Measurements from ENCODE around the gene DOCK7.

Gene DOCK7

DNA sequence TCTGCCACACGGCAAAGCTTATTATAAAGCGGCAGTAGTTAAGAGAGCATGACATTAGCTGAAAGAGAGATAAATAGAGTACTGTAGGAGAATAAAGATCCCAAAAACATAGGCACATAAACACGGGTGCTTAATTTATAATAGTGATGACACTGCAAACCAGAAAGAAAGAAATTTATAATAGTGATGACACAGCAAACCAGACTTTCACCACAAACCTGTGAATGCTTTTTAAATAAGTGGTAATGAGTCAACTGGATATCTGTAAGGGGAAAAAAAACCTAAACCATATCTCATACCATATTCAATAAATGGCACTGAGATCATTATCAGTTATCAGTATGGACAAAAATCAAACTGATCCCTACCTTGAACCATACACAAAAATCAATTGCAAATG, 225.8 kb downstream of the DOCK7 start:
- no peak overlapping the region for H3K4me3 ChIP-seq (ENCODE audit: low read depth, low read length)
- TF ChIP-seq, protein P1, sequence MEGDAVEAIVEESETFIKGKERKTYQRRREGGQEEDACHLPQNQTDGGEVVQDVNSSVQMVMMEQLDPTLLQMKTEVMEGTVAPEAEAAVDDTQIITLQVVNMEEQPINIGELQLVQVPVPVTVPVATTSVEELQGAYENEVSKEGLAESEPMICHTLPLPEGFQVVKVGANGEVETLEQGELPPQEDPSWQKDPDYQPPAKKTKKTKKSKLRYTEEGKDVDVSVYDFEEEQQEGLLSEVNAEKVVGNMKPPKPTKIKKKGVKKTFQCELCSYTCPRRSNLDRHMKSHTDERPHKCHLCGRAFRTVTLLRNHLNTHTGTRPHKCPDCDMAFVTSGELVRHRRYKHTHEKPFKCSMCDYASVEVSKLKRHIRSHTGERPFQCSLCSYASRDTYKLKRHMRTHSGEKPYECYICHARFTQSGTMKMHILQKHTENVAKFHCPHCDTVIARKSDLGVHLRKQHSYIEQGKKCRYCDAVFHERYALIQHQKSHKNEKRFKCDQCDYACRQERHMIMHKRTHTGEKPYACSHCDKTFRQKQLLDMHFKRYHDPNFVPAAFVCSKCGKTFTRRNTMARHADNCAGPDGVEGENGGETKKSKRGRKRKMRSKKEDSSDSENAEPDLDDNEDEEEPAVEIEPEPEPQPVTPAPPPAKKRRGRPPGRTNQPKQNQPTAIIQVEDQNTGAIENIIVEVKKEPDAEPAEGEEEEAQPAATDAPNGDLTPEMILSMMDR (IDR thresholded peaks at IDR 0.05; ENCODE audit: low read depth, low read length), result no peak

DNA sequence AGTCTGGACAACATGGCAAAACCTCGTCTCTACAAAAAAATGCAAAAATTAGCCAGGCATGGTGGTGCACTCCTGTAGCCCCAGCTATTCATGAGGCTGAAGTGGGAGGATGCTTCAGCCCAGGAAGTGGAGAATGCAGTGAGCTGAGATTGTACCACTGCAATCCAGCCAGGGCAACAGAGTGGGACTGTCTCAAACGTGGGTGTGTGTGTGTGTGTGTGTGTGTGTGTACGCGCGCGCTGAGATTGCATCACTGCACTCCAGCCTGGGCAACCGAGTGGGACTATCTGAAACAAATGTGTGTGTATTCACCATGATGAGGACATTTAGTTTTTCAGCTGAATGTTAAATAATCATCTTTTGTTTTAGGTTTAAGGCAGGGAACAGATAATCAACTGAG, 230.2 kb downstream of the DOCK7 start:
- TF ChIP-seq, protein P1 (IDR thresholded peaks at IDR 0.05; ENCODE audit: low read depth, low read length), result no peak
- Histone ChIP-seq H3K9me3 (no peaks in the 10 kb centered on the region), H3K4me1 (no peaks in the 10 kb centered on the region), H3K36me3 (peaks cover 2% of the 10 kb centered on the region; the same call in 1 of the 2 replicates), H3K27me3 (no peaks in the 10 kb centered on the region), H3K4me3 (ENCODE audit: low read depth, low read length) (no peak overlapping the region)
- no peak for DNase-seq

More for the DNA sequence above, 225.8 kb downstream of the DOCK7 start:
- H3K36me3 ChIP-seq, result no peaks in the 10 kb centered on the region
- DNase-seq, result no peak
- H3K9me3 ChIP-seq, result no peaks in the 10 kb centered on the region
- H3K4me1 ChIP-seq, result no peaks in the 10 kb centered on the region
- H3K27me3 ChIP-seq, result no peaks in the 10 kb centered on the region

DNA sequence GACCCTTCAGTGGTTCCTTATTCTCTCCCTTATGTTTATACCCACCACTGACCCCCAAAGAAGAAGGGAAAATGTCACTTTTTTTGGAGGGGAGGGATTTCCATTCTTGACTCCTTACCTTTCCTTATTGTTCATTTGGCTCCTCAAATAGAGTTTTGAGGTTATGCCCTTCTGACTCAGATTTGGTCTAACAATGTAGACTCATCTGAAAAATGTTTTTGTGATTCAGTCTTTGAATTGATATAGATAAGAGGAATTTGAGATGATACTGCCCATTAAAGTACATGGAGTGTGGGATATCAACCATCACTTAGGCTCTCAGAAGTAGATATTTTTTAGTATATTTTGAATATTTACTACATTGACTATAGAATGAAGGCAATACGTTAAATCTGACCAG, 235.2 kb downstream of the DOCK7 start:
- Histone ChIP-seq H3K4me1 (no peaks in the 10 kb centered on the region), H3K27me3 (no peaks in the 10 kb centered on the region), H3K36me3 (peaks cover 14% of the 10 kb centered on the region), H3K4me3 (ENCODE audit: low read depth, low read length) (no peak overlapping the region), H3K9me3 (no peaks in the 10 kb centered on the region)
- TF ChIP-seq, protein P1 (IDR thresholded peaks at IDR 0.05; ENCODE audit: low read depth, low read length), result no peak
- DNase-seq, result no peak

DNA sequence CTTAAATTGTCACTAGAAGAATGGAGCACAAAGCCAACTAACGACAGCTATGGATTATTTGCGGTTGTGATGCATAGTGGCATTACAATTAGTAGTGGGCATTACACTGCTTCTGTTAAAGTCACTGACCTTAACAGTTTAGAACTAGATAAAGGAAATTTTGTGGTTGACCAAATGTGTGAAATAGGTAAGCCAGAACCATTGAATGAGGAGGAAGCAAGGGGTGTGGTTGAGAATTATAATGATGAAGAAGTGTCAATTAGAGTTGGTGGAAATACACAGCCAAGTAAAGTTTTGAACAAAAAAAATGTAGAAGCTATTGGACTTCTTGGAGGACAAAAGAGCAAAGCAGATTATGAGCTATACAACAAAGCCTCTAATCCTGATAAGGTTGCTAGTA, 237.9 kb downstream of the DOCK7 start:
- Histone ChIP-seq H3K4me1 (no peaks in the 10 kb centered on the region), H3K27me3 (no peaks in the 10 kb centered on the region), H3K36me3 (peaks cover 26% of the 10 kb centered on the region), H3K4me3 (ENCODE audit: low read depth, low read length) (no peak overlapping the region), H3K9me3 (no peaks in the 10 kb centered on the region)
- TF ChIP-seq, protein P1 (IDR thresholded peaks at IDR 0.05; ENCODE audit: low read depth, low read length), result no peak
- no peak for DNase-seq

DNA sequence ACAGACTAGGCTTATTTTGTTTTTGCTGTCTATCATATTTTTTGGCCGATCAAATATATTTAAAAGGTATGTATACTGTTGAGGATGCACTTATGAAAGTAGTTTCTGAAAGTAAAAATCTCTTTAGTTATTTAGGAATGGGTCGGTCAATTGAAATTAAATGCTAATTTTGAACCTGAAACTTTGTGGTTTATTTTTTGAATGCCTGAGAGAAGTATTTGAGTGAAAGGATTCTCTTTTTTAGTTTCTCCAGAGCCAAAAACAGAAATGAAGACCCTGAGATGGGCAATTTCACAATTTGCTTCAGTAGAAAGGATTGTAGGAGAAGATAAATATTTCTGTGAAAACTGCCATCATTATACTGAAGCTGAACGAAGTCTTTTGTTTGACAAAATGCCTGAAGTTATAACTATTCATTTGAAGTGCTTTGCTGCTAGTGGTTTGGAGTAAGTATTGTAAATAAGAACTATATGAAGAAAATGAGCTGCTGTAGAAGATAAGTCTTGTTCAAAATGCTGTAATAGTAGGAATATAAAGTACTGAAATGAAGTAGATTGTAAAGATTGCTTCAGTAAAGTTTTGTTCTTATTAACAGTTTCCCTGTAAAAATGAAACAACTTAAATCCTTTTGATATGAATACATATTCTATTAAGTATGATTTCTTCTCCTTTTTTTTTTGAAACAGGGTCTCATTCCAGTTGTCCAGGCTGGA, 239.8 kb downstream of the DOCK7 start:
- TF ChIP-seq, protein P1 (IDR thresholded peaks at IDR 0.05; ENCODE audit: low read depth, low read length), result no peak
- Histone ChIP-seq H3K36me3 (peaks cover 29% of the 10 kb centered on the region), H3K27me3 (no peaks in the 10 kb centered on the region), H3K9me3 (no peaks in the 10 kb centered on the region), H3K4me1 (no peaks in the 10 kb centered on the region), H3K4me3 (ENCODE audit: low read depth, low read length) (no peak overlapping the region)
- DNase-seq, result no peak

DNA sequence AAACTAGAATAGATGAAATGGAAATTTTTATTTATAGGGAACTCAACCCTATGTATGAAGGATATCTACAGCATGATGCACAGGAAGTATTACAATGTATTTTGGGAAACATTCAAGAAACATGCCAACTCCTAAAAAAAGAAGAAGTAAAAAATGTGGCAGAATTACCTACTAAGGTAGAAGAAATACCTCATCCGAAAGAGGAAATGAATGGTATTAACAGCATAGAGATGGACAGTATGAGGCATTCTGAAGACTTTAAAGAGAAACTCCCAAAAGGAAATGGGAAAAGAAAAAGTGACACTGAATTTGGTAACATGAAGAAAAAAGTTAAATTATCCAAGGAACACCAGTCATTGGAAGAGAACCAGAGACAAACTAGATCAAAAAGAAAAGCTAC, 243.5 kb downstream of the DOCK7 start:
- TF ChIP-seq, protein P1 (IDR thresholded peaks at IDR 0.05; ENCODE audit: low read depth, low read length), result no peak
- Histone ChIP-seq H3K27me3 (no peaks in the 10 kb centered on the region), H3K4me3 (ENCODE audit: low read depth, low read length) (no peak overlapping the region), H3K36me3 (peaks cover 41% of the 10 kb centered on the region), H3K9me3 (no peaks in the 10 kb centered on the region), H3K4me1 (no peaks in the 10 kb centered on the region)
- DNase-seq, result no peak
